Gastroesophageal sphincter (tissue), 4 donors: Measurements from ENCODE around the gene NSMCE1. TPM values are rescaled to one million over a fixed set of nuclear protein-coding genes. Genes with fewer than 3 reads are reported as not detected.

Experiments used
- ATAC-seq: fragments of 150-250 bp; one replicate; pipeline ENCODE4 v1.9.1; 2016; ENCODE audit warnings: mild to moderate bottlenecking, moderate library complexity
- H3K27ac ChIP-seq, 4 donors: fragments of 200-600 bp; sonication (generic) in 3 of 4; 1 replicate in 3 of 4; 2 replicates in 1 of 4; pipeline ENCODE4 v1.5.1; 2016 to 2019
- H3K27me3 ChIP-seq: fragments of 200-600 bp; sonication (generic); one replicate; pipeline ENCODE4 v1.5.1; 2019
- H3K36me3 ChIP-seq, 2 donors: fragments of 200-600 bp; sonication (generic); one replicate each; pipeline ENCODE4 v1.5.1; 2019; ENCODE audit warnings: control low read depth in 1 of 2
- H3K4me1 ChIP-seq, 3 donors: fragments of 200-600 bp; sonication (generic); 1 replicate in 2 of 3; 2 replicates in 1 of 3; pipeline ENCODE4 v1.5.1; 2016 to 2019; ENCODE audit warnings: control low read depth in 2 of 3
- H3K4me3 ChIP-seq, 2 donors: fragments of 200-600 bp; sonication (generic); one replicate each; pipeline ENCODE4 v1.5.1; 2019; ENCODE audit warnings: mild to moderate bottlenecking in 1 of 2, moderate library complexity in 1 of 2
- H3K9me3 ChIP-seq, 3 donors: fragments of 200-600 bp; sonication (generic); one replicate each; pipeline ENCODE4 v1.5.1; 2017 to 2019; ENCODE audit warnings: control low read depth in 2 of 3
- CTCF ChIP-seq, 4 experiments: fragments of 200-600 bp in 2 of 4; fragments of 450-650 bp in 2 of 4; sonication (generic) in 1 of 4; IDR thresholded peaks; one replicate each; pipeline ENCODE4 v1.5.1; 2017 to 2019; ENCODE audit warnings: antibody characterized with exemption in 4 of 4, mild to moderate bottlenecking in 2 of 4, moderate library complexity in 2 of 4
- EP300 ChIP-seq: sonication (generic); formaldehyde crosslinking; IDR thresholded peaks from one replicate; pipeline ENCODE4 v1.6.1; 2017; ENCODE audit warnings: antibody characterized with exemption, mild to moderate bottlenecking
- POLR2A ChIP-seq, 2 donors: fragments of 450-650 bp; IDR thresholded peaks; one replicate each; pipeline ENCODE4 v1.6.1; 2017; ENCODE audit warnings: antibody characterized with exemption in 2 of 2, mild to moderate bottlenecking in 2 of 2, moderate library complexity in 1 of 2
- POLR2AphosphoS5 ChIP-seq: sonication (generic); formaldehyde crosslinking; IDR thresholded peaks from one replicate; pipeline ENCODE4 v1.6.1; 2017; ENCODE audit warnings: antibody characterized with exemption
- WGBS, 2 donors: methylation state at CpG; one replicate each; pipeline ENCODE4 v1.1.5; 2018; ENCODE audit warnings: low coverage in 1 of 2; 5-methylcytosine and 5-hydroxymethylcytosine counted together
- total RNA-seq, 4 donors: library from RNA; depleted of rRNA; stranded (reverse); fragments of >200 nt; gene quantifications; one replicate each; pipeline ENCODE4 v1.1.0, GENCODE V29; 2016

Gene NSMCE1
- total RNA-seq, 4 donors from 2014 or later = 48.4 to 66.0 (median 63.3) TPM

DNA sequence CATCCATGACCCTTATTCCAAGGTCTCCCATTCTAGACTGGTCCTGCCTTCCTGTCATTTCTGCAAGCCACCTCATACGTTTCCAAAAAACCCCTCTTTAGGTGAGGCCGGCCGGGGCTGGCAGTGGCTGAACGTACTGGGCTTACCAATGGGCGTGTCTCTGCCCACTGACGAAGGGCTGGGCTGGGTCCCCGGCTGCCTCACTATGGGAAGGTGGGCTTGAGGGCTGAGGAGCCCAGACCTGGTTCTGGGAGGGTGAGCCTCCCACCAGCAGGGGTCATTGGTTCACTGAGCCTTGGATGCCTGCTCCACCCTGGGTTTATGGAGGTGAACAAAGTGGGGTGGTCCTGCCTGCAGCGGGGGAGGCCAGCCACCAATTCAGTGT lies 45.4 kb downstream of the NSMCE1 start:
- no peaks in the 10 kb centered on the region for H3K27me3 ChIP-seq
- peaks cover 0 to 61% of the 10 kb centered on the region in 2 donors for H3K36me3 ChIP-seq
- H3K4me3 ChIP-seq = no peak overlapping the region
- WGBS, 2 donors = no CpG with 5 or more reads among the region's 8 CpGs
- ATAC-seq = no peak
- H3K4me1 ChIP-seq = peaks cover 0 to 28% (median 0%) of the 10 kb centered on the region in 3 donors
- peak overlapping the region in 3 of 4 donors; percentile 81 to 87 (median 82) for H3K27ac ChIP-seq
- no peaks in the 10 kb centered on the region for H3K9me3 ChIP-seq
- no peak for TF ChIP-seq POLR2AphosphoS5
- TF ChIP-seq EP300 = no peak
- TF ChIP-seq CTCF (IDR thresholded peaks at IDR 0.05) = peak in 1 of 4 experiments; percentile 28
- no peak for TF ChIP-seq POLR2A (IDR thresholded peaks at IDR 0.05)

DNA sequence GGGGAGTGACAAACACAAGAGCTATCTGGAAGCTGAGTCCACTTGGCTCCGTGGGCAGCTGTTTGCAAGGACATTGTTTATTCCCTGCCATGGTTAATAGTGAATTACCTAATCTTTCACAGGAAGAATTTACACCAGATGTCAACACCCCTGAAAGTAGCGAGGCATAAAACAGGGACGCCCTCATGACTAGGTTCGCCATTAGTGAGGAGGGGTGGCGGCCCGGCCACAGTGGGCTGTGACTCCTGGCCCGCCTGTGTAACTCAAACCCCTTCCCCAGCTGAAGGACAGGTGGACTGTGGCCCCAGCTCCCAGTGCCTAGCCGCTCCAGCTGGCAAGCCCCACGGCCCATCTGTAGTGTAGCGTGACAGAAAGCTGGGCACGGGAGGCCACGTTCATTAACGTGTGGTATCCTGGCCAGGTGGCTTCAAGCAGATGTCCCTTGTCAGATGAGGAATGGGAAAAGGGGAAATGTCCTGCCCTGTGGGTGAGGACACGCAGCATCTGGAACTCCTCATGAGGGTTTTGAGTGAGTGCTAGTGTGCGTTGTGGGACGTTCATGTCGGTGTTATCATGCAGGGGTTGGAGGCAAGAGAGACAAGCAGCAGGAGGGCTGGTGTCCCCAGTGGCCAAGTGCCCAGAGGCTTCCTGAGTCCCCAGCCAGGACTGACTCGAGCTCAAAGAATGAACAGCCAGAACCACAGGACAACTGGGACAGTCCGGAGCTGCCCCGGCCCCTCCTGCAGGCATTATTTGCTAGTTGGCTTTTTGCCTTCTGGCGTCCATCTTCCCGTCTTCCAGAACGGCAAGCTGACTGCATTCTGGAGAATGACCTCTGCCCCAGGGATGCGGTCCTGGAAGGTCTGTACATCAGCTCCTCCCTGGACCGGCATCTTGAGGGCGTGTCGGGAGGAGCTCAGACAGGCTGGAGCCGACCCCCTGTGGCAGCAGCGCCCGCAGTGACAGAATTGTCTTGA lies 46.0 kb downstream of the NSMCE1 start:
- peak overlapping the region; percentile 62 to 87 (median 82) for H3K27ac ChIP-seq
- no peaks in the 10 kb centered on the region for H3K9me3 ChIP-seq
- 2 to 17% methylated on average over 4 to 7 of the region's 30 CpGs for WGBS, 2 donors
- H3K4me1 ChIP-seq = peaks cover 0 to 28% (median 0%) of the 10 kb centered on the region in 3 donors
- ATAC-seq = peak; percentile 77
- TF ChIP-seq POLR2A (IDR thresholded peaks at IDR 0.05) (no peak), POLR2AphosphoS5 (peak; percentile 91), EP300 (no peak), CTCF (IDR thresholded peaks at IDR 0.05) (no peak)
- peak overlapping the region in 1 of 2 donors; percentile 7 for H3K4me3 ChIP-seq
- peaks cover 0 to 61% of the 10 kb centered on the region in 2 donors for H3K36me3 ChIP-seq
- H3K27me3 ChIP-seq = no peaks in the 10 kb centered on the region

DNA sequence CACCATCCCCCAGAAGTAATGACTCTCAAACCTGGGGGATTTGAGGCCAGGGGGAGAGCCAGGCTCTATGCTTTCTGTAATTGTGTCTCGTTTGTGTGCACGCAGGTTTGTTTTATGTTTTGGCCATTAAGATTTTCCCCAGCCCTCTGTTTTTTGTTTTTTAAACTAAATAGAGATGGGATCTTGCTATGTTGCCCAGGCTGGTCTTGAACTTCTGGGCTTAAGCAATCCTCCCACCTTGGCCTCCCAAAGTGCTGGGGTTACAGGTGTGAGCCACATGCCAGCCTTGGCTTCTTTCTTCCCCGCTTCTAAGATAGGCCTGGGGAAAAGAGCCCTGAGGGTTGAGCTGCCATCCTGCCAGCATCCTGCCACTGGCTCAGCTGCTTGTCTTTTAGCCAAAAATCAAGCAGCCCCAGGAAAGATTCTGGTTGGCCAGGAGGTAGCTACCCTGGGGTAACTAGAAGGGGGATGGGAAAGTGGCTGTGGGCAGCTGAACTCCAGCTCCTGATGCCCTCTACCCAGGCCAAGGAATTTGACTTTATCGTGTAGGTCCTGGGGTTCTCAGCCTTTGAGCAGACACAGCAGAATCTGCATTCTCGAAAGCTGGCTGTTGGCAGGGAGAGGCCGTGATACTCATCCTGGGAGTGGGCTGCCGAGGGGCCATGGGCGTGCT lies 46.9 kb downstream of the NSMCE1 start:
- Histone ChIP-seq H3K9me3 (no peaks in the 10 kb centered on the region), H3K27me3 (no peaks in the 10 kb centered on the region), H3K4me1 (peaks cover 0 to 28% (median 0%) of the 10 kb centered on the region in 3 donors), H3K27ac (peak overlapping the region in 3 of 4 donors; percentile 81 to 87 (median 82)), H3K36me3 (peaks cover 0 to 55% of the 10 kb centered on the region in 2 donors), H3K4me3 (no peak overlapping the region)
- WGBS, 2 donors = 82 to 100% methylated on average over 1 to 2 of the region's 8 CpGs
- TF ChIP-seq EP300 (no peak), POLR2A (IDR thresholded peaks at IDR 0.05) (no peak), CTCF (IDR thresholded peaks at IDR 0.05) (no peak), POLR2AphosphoS5 (no peak)
- ATAC-seq = no peak

- TF ChIP-seq CTCF (IDR thresholded peaks at IDR 0.05) (no peak), POLR2AphosphoS5 (no peak), POLR2A (IDR thresholded peaks at IDR 0.05) (no peak), EP300 (no peak)
- 80% methylated on average over 2 of the region's 16 CpGs; no CpG with 5 or more reads in 1 of the 2 donors for WGBS, 2 donors
- H3K27me3 ChIP-seq = no peaks in the 10 kb centered on the region
These were observed 47.6 kb downstream of the NSMCE1 start for GRCh38 chr16:27220991-27221390.

More at GRCh38 chr16:27220991-27221390, 47.6 kb downstream of the NSMCE1 start:
- Histone ChIP-seq H3K27ac (peak overlapping the region in 2 of 4 donors; percentile 82 to 87), H3K4me1 (peaks cover 0 to 28% (median 0%) of the 10 kb centered on the region in 3 donors), H3K4me3 (no peak overlapping the region), H3K9me3 (no peaks in the 10 kb centered on the region), H3K36me3 (peaks cover 0 to 55% of the 10 kb centered on the region in 2 donors)
- no peak for ATAC-seq
